Measurements from ENCODE around the gene WASF3.

Gene WASF3

DNA sequence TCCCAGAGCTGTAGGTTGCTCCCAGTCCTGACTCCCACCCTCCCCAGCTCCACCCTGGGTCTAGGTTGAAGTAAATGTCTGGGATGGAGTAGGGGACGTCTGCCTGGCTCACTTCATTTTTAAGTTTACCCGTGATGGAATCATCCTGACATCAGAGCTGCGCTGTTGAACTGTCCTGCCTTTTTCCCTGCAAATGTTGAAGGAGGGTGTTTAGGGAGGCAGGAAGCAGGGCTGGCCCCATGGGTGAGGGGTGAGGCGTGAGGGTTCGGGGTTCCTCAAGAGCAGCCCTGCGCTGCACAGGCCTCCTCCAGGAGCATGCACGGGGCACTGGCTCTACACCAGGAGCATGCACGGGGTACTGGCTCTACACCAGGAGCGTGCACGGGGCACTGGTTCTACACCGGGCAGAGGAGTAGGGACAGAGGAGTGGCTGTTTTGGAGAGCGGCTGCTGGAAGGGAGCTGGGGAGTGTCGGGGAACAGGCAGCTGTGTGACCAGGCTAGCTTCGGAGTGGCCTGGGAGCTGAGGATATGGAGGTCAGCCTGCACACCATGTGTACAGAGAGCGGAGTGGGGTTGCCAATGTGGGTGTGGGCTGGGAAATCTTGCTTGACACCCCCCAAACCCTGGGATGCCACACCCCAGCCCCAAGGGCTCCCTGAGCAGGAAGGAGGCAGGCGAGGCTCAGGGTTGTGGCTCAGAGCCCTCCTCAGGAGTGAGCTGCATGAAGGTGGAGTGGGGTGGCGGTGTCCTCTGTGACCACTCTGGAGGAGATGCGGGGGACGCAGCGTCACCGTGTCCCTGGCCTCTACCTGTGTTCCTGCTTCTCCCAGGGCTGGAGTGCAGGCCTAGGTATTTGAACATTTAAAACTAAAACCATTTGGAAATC is 139.8 kb downstream of the WASF3 start:
- Histone ChIP-seq H3K36me3 (ENCODE audit: control insufficient read depth in 5 of 5, insufficient read depth in 5 of 5, low read length in 5 of 5) (peaks cover 0 to 3% (median 0%) of the 10 kb centered on the region in 5 donors), H3K4me1 (ENCODE audit: control insufficient read depth in 5 of 5, insufficient read depth in 5 of 5, low read length in 5 of 5) (peaks cover 0 to 19% (median 13%) of the 10 kb centered on the region in 5 donors), H3K27me3 (ENCODE audit: control insufficient read depth in 5 of 5, insufficient read depth in 4 of 5, low read length in 5 of 5) (no peaks in the 10 kb centered on the region), H3K27ac (ENCODE audit: low read depth, low read length) (no peak overlapping the region), H3K9ac (ENCODE audit: low read length in 5 of 5) (no peak overlapping the region), H3K9me3 (ENCODE audit: control insufficient read depth in 5 of 5, low read length in 5 of 5) (no peaks in the 10 kb centered on the region), H3K4me3 (ENCODE audit: low read depth in 1 of 5, low read length in 5 of 5) (no peak overlapping the region)

DNA sequence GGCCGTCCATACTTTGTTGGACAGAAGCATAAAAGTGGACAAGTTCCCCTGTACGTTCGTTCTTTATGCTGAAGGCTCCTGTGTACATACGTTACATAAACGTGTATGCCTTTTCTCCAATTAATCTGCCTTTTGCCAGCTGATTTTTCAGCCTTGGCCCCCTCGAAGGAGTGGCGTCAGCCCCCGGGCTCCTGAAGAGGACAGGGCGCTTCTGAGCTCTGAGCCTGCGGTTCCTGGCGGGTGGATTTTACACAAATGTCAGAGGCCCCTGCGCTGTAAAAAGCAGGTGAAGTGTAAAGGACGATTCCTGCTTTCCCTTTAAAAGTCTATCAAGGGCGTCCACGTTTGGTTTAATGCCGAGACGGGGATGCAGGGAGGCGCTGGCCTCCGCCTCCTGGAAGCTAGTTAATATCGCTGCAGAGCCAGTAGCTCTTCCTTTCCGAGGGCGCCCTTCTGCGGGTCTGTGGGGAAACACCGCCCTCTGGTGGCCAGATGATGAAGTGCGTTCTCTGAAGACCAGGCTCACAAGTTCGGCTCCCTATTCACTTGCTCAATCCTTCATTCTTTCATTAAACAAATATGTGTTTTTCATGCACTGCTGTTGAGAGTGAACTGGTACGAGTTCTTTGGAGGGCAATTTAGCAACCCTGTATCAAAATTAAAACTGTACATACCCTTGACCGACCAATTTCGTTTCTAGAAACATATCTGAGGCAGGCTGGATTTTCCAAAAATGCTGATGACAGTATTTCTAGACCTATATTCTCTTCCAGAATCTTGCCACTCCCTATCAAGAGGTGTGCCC is 141.1 kb downstream of the WASF3 start:
- H3K36me3 ChIP-seq (ENCODE audit: control insufficient read depth in 5 of 5, insufficient read depth in 5 of 5, low read length in 5 of 5), result peaks cover 0 to 3% (median 0%) of the 10 kb centered on the region in 5 donors
- H3K9me3 ChIP-seq (ENCODE audit: control insufficient read depth in 5 of 5, low read length in 5 of 5), result no peaks in the 10 kb centered on the region
- H3K9ac ChIP-seq (ENCODE audit: low read length in 5 of 5), result no peak overlapping the region
- peaks cover 0 to 19% (median 13%) of the 10 kb centered on the region in 5 donors for H3K4me1 ChIP-seq (ENCODE audit: control insufficient read depth in 5 of 5, insufficient read depth in 5 of 5, low read length in 5 of 5)
- peak overlapping the region; percentile 17 to 66 (median 56) for H3K4me3 ChIP-seq (ENCODE audit: low read depth in 1 of 5, low read length in 5 of 5)
- H3K27ac ChIP-seq (ENCODE audit: low read depth, low read length), result no peak overlapping the region
- H3K27me3 ChIP-seq (ENCODE audit: control insufficient read depth in 5 of 5, insufficient read depth in 4 of 5, low read length in 5 of 5), result no peaks in the 10 kb centered on the region

DNA sequence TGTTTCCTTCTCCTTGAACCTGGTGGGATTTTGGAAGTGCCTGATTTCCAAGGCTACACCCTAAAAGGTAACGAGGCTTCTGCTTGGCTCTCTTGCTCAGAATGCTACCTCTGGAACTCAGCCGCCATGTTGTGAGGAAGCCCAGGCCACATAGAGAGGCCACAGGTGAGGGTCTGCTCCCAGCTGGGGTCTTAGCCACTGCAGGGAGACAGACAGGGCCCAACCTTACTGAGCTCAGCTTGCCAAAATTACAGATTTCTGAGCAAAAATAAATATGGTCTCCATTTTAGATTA is 141.7 kb downstream of the WASF3 start:
- H3K9ac ChIP-seq (ENCODE audit: low read length in 5 of 5), result no peak overlapping the region

DNA sequence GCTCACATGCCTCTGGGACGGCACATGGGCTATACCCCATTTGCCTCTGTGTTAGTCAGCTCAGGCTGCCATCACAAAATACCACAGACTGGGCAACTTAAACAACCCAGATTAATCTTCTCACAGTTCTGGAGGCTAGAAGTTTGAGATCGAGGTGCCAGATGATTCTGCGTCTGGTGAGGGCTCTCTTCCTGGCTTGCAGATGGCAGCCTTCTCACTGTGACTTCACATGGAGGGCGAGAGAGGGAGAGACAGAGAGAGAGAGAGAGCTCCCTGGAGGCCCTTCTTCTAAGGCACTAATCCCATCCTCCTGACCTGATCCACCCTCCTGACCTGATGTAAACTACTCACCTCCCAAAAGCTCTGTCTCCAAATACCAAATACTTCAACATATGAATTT is 148.1 kb downstream of the WASF3 start:
- no peaks in the 10 kb centered on the region for H3K36me3 ChIP-seq (ENCODE audit: control insufficient read depth in 5 of 5, insufficient read depth in 5 of 5, low read length in 5 of 5)
- no peaks in the 10 kb centered on the region for H3K4me1 ChIP-seq (ENCODE audit: control insufficient read depth in 5 of 5, insufficient read depth in 5 of 5, low read length in 5 of 5)
- H3K27ac ChIP-seq (ENCODE audit: low read depth, low read length), result no peak overlapping the region
- H3K4me3 ChIP-seq (ENCODE audit: low read depth in 1 of 5, low read length in 5 of 5), result no peak overlapping the region
- H3K9me3 ChIP-seq (ENCODE audit: control insufficient read depth in 5 of 5, low read length in 5 of 5), result no peaks in the 10 kb centered on the region
- peaks cover 0 to 7% (median 5%) of the 10 kb centered on the region in 5 donors for H3K27me3 ChIP-seq (ENCODE audit: control insufficient read depth in 5 of 5, insufficient read depth in 4 of 5, low read length in 5 of 5)
- H3K9ac ChIP-seq (ENCODE audit: low read length in 5 of 5), result no peak overlapping the region

More for the DNA sequence above, 141.7 kb downstream of the WASF3 start:
- Histone ChIP-seq H3K4me1 (ENCODE audit: control insufficient read depth in 5 of 5, insufficient read depth in 5 of 5, low read length in 5 of 5) (peaks cover 0 to 19% (median 13%) of the 10 kb centered on the region in 5 donors), H3K27ac (ENCODE audit: low read depth, low read length) (no peak overlapping the region), H3K27me3 (ENCODE audit: control insufficient read depth in 5 of 5, insufficient read depth in 4 of 5, low read length in 5 of 5) (no peaks in the 10 kb centered on the region), H3K36me3 (ENCODE audit: control insufficient read depth in 5 of 5, insufficient read depth in 5 of 5, low read length in 5 of 5) (no peaks in the 10 kb centered on the region), H3K9me3 (ENCODE audit: control insufficient read depth in 5 of 5, low read length in 5 of 5) (no peaks in the 10 kb centered on the region), H3K4me3 (ENCODE audit: low read depth in 1 of 5, low read length in 5 of 5) (no peak overlapping the region)

DNA sequence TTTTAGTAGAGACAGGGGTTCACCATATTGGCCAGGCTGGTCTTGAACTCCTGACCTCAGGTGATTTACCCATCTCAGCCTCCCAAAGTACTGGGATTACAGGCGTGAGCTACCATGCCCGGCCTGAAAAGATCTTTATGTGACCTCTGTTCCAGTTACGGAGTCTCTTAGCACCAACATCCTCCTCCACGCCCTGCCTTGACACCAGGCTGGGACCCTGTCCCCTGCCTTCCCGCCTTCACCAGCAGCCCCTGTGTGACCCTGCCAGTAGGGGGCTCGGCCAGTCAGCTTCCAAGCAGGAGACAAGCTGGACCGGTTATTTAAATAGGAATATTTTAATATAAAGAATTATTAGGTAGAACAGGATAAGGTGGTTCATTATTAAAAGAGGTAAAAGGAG is 148.9 kb downstream of the WASF3 start:
- Histone ChIP-seq H3K27ac (ENCODE audit: low read depth, low read length) (no peak overlapping the region), H3K4me3 (ENCODE audit: low read depth in 1 of 5, low read length in 5 of 5) (no peak overlapping the region), H3K9ac (ENCODE audit: low read length in 5 of 5) (no peak overlapping the region), H3K9me3 (ENCODE audit: control insufficient read depth in 5 of 5, low read length in 5 of 5) (no peaks in the 10 kb centered on the region), H3K27me3 (ENCODE audit: control insufficient read depth in 5 of 5, insufficient read depth in 4 of 5, low read length in 5 of 5) (peaks cover 0 to 7% (median 5%) of the 10 kb centered on the region in 5 donors), H3K4me1 (ENCODE audit: control insufficient read depth in 5 of 5, insufficient read depth in 5 of 5, low read length in 5 of 5) (no peaks in the 10 kb centered on the region), H3K36me3 (ENCODE audit: control insufficient read depth in 5 of 5, insufficient read depth in 5 of 5, low read length in 5 of 5) (no peaks in the 10 kb centered on the region)

DNA sequence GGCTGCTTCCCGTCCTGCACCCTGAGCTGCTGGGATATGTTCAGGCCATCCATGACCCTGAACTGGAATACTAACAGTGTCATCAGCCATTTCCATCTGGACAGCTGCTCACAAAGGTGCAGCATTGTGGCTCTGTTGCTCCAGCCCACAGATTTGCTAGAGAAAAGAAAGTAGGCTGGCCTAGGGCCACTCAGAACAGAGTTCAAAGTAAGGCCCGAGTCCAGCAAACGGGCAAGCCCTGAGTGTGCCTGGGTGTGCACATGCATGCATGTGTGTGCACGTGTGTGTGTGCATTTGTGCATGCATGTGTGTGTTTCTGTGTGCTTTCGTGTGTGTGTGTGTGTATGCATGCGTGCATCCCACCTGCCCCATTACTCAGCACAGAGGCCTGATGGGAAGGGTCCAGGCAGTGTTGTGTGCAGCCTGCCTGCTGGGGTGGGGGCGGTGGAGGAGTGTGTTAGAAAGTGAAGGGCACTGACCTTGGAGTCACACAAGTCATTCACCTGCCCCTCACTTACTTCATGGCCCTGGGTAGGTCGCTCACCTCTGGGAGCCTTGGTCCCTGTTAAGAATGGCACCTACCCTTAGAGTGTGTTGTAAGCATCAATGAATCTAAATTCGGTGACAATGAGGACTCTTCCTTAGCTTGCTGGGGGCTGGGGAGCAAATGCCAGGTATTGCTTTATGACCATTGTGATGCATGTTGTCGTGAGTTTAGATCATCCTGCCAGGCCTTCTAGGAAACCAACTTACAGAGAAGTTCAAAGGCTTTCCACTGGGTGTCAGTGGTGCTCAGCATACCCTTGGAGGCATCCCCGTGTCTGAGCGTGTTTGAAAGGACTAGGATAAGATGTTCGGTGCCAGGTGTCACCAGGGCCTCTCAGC is 149.9 kb downstream of the WASF3 start:
- Histone ChIP-seq H3K36me3 (ENCODE audit: control insufficient read depth in 5 of 5, insufficient read depth in 5 of 5, low read length in 5 of 5) (no peaks in the 10 kb centered on the region), H3K4me1 (ENCODE audit: control insufficient read depth in 5 of 5, insufficient read depth in 5 of 5, low read length in 5 of 5) (no peaks in the 10 kb centered on the region), H3K4me3 (ENCODE audit: low read depth in 1 of 5, low read length in 5 of 5) (no peak overlapping the region), H3K9me3 (ENCODE audit: control insufficient read depth in 5 of 5, low read length in 5 of 5) (no peaks in the 10 kb centered on the region), H3K27ac (ENCODE audit: low read depth, low read length) (no peak overlapping the region), H3K27me3 (ENCODE audit: control insufficient read depth in 5 of 5, insufficient read depth in 4 of 5, low read length in 5 of 5) (peaks cover 0 to 7% (median 5%) of the 10 kb centered on the region in 5 donors), H3K9ac (ENCODE audit: low read length in 5 of 5) (no peak overlapping the region)

DNA sequence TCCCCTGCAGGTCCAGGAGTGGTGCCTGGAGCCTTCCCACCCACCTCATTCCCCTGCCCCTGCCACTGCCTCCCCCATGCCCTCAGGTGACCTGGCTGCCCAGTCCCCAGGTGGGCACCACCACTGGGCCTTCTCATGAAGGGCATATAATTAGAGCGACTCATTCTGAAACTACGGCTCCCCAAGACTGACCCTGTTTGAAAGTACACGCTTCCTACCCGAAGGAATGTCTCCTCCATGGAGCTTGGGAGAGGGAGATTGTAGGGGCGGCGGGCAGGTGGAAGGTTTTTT is 150.5 kb downstream of the WASF3 start:
- no peaks in the 10 kb centered on the region for H3K4me1 ChIP-seq (ENCODE audit: control insufficient read depth in 5 of 5, insufficient read depth in 5 of 5, low read length in 5 of 5)
- no peak overlapping the region for H3K9ac ChIP-seq (ENCODE audit: low read length in 5 of 5)
- no peak overlapping the region for H3K27ac ChIP-seq (ENCODE audit: low read depth, low read length)
- H3K9me3 ChIP-seq (ENCODE audit: control insufficient read depth in 5 of 5, low read length in 5 of 5), result peaks cover 0 to 3% (median 0%) of the 10 kb centered on the region in 5 donors
- no peaks in the 10 kb centered on the region for H3K36me3 ChIP-seq (ENCODE audit: control insufficient read depth in 5 of 5, insufficient read depth in 5 of 5, low read length in 5 of 5)
- H3K27me3 ChIP-seq (ENCODE audit: control insufficient read depth in 5 of 5, insufficient read depth in 4 of 5, low read length in 5 of 5), result peaks cover 0 to 7% (median 5%) of the 10 kb centered on the region in 5 donors
- H3K4me3 ChIP-seq (ENCODE audit: low read depth in 1 of 5, low read length in 5 of 5), result no peak overlapping the region

DNA sequence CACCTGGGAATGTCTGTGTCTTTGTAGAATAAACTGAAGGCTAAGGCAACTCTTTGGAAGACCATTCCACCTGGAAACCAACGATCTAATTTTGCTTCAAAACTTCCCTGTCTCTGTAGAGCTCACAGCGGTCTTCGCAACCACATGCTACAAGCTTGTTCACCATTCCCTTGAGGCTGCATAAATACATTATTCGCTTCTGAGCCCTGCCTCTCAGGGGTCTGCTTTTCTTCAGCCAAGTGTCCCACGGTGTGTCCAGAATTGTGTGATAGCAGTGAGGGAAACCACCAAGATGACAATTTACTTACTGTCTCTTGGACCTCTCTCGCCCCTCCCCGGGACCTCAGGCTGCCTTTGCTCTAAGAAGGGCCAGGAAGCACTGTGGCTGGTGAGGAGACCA is 152.0 kb downstream of the WASF3 start:
- peaks cover 0 to 7% (median 5%) of the 10 kb centered on the region in 5 donors for H3K27me3 ChIP-seq (ENCODE audit: control insufficient read depth in 5 of 5, insufficient read depth in 4 of 5, low read length in 5 of 5)
- peaks cover 0 to 3% (median 0%) of the 10 kb centered on the region in 5 donors for H3K9me3 ChIP-seq (ENCODE audit: control insufficient read depth in 5 of 5, low read length in 5 of 5)
- no peak overlapping the region for H3K4me3 ChIP-seq (ENCODE audit: low read depth in 1 of 5, low read length in 5 of 5)
- no peaks in the 10 kb centered on the region for H3K4me1 ChIP-seq (ENCODE audit: control insufficient read depth in 5 of 5, insufficient read depth in 5 of 5, low read length in 5 of 5)
- H3K9ac ChIP-seq (ENCODE audit: low read length in 5 of 5), result no peak overlapping the region
- no peak overlapping the region for H3K27ac ChIP-seq (ENCODE audit: low read depth, low read length)
- no peaks in the 10 kb centered on the region for H3K36me3 ChIP-seq (ENCODE audit: control insufficient read depth in 5 of 5, insufficient read depth in 5 of 5, low read length in 5 of 5)

DNA sequence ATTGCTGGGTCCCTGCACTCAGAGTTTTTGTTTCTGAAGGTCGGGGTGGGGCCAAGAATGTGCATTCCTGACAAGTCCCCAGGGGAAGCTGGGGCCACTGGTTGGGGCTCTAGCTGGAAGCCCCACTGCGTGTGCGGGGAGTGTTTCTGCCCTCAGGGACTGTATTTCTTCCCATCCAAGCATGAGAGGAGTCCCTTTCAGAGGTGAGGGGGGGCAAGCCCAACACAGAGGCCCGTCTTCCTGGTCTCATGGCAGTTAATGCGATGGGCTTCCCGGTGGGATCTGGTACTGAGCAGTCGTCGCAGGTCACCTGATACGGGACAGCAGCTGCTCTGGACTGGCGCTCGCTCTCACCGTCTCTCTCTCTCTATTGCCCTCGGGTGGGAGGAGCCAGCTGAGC is 152.7 kb downstream of the WASF3 start:
- no peaks in the 10 kb centered on the region for H3K36me3 ChIP-seq (ENCODE audit: control insufficient read depth in 5 of 5, insufficient read depth in 5 of 5, low read length in 5 of 5)
- H3K4me1 ChIP-seq (ENCODE audit: control insufficient read depth in 5 of 5, insufficient read depth in 5 of 5, low read length in 5 of 5), result no peaks in the 10 kb centered on the region
- no peak overlapping the region for H3K4me3 ChIP-seq (ENCODE audit: low read depth in 1 of 5, low read length in 5 of 5)

More for the DNA sequence above, 152.7 kb downstream of the WASF3 start:
- Histone ChIP-seq H3K9ac (ENCODE audit: low read length in 5 of 5) (no peak overlapping the region), H3K27me3 (ENCODE audit: control insufficient read depth in 5 of 5, insufficient read depth in 4 of 5, low read length in 5 of 5) (peaks cover 0 to 7% (median 5%) of the 10 kb centered on the region in 5 donors), H3K9me3 (ENCODE audit: control insufficient read depth in 5 of 5, low read length in 5 of 5) (peaks cover 0 to 3% (median 0%) of the 10 kb centered on the region in 5 donors), H3K27ac (ENCODE audit: low read depth, low read length) (no peak overlapping the region)

Data from subcutaneous abdominal adipose tissue (tissue), 5 donors.